ENCODE data around the gene SUOX. TPM values are rescaled to one million over a fixed set of nuclear protein-coding genes. Genes with fewer than 3 reads are reported as not detected.

SUOX gene
- polyA plus RNA-seq, 4 donors: 7.3 to 51.2 (median 13.6) TPM

DNA sequence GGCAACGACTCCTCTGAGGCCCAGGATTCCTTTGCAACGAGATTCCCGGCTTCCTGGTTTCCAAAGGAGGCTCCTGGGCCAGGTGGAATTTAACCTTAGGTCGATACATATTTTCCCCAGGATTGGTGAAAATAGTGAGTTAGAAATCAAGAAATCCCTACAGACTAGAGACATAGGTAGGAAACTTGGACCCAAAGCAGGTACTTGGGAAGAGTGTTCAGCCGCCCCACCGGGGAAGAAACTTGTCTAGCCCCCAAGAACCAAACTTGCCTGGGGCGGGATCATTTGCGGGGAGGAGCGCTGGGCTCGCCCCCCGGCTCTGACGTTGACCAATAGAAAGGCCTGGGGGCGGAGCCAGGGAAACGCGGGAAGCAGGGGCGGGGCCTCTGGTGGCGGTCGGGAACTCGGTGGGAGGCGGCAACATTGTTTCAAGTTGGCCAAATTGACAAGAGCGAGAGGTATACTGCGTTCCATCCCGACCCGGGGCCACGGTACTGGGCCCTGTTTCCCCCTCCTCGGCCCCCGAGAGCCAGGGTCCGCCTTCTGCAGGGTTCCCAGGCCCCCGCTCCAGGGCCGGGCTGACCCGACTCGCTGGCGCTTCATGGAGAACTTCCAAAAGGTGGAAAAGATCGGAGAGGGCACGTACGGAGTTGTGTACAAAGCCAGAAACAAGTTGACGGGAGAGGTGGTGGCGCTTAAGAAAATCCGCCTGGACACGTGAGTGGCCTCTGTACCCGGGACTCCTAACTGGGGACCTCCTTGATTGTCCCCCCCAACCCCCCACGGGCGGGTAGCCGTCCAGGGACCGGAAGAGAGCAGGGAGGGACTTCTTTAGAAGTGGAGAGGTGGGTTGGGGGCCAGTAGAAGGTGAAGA, 30.4 kb upstream of the SUOX start, which contains the start of gene CDK2:
CDK2 (plus strand) TSS at position 423 of the 874 bp plus-strand sequence; CDS start at position 602, 179 bp downstream.
- 1% methylated on average over 44 to 45 of the region's 45 CpGs for WGBS, 3 donors
- FAIRE-seq (no peak), DNase-seq (peak; percentile 92 to 96)
- Histone ChIP-seq H3K9me3 (ENCODE audit: control insufficient read depth in 2 of 2, insufficient read depth in 1 of 2, low read depth in 1 of 2, low read length in 1 of 2) (no peaks in the 10 kb centered on the region), H3K36me3 (ENCODE audit: control insufficient read depth in 3 of 3, insufficient read depth in 2 of 3, low read depth in 1 of 3, low read length in 3 of 3) (peaks cover 0 to 16% (median 0%) of the 10 kb centered on the region in 3 donors), H3K27ac (ENCODE audit: low read depth in 1 of 3, low read length in 2 of 3) (peak within 1 kb of the TSS; percentile 58 to 83 (median 76)), H3K4me1 (ENCODE audit: control insufficient read depth in 3 of 3, insufficient read depth in 2 of 3, low read depth in 1 of 3, low read length in 2 of 3) (peaks cover 0 to 23% (median 8%) of the 10 kb centered on the region in 3 donors), H3K4me3 (ENCODE audit: low read depth in 1 of 3, low read length in 3 of 3) (peak within 1 kb of the TSS; percentile 75 to 91 (median 78)), H3K27me3 (ENCODE audit: control insufficient read depth in 3 of 3, insufficient read depth in 3 of 3, low read length in 3 of 3) (no peaks in the 10 kb centered on the region)

DNA sequence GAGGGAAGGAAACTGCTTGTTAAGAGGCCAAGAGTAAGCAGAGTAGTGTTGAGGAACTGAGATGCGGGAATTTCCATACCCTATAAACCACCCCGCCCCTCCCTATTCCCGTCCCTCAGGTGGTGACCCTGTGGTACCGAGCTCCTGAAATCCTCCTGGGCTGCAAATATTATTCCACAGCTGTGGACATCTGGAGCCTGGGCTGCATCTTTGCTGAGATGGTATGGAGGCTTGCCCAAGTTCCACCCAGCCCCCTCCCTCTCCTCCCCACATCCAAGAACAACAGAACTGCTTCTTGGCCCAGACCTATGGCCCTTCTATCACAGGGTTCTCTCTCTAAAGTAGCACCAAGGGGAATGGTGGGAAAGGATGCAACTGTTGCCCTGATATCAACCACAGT, 27.7 kb upstream of the SUOX start:
- no peak overlapping the region for H3K27ac ChIP-seq (ENCODE audit: low read depth in 1 of 3, low read length in 2 of 3)
- no peaks in the 10 kb centered on the region for H3K27me3 ChIP-seq (ENCODE audit: control insufficient read depth in 3 of 3, insufficient read depth in 3 of 3, low read length in 3 of 3)
- H3K36me3 ChIP-seq (ENCODE audit: control insufficient read depth in 3 of 3, insufficient read depth in 2 of 3, low read depth in 1 of 3, low read length in 3 of 3): peaks cover 0 to 16% (median 0%) of the 10 kb centered on the region in 3 donors
- H3K4me3 ChIP-seq (ENCODE audit: low read depth in 1 of 3, low read length in 3 of 3): no peak overlapping the region
- H3K4me1 ChIP-seq (ENCODE audit: control insufficient read depth in 3 of 3, insufficient read depth in 2 of 3, low read depth in 1 of 3, low read length in 2 of 3): peaks cover 0 to 32% (median 8%) of the 10 kb centered on the region in 3 donors
- H3K9me3 ChIP-seq (ENCODE audit: control insufficient read depth in 2 of 2, insufficient read depth in 1 of 2, low read depth in 1 of 2, low read length in 1 of 2): no peaks in the 10 kb centered on the region
- FAIRE-seq (no peak), DNase-seq (no peak)
- WGBS, 3 donors: 81 to 94% (median 91%) methylated on average over 4 of the region's 4 CpGs

GRCh38 chr12:55970775-55971174, 26.3 kb upstream of the SUOX start:
- 85 to 93% (median 90%) methylated on average over 7 of the region's 7 CpGs for WGBS, 3 donors
- no peak overlapping the region for H3K4me3 ChIP-seq (ENCODE audit: low read depth in 1 of 3, low read length in 3 of 3)
- peaks cover 0 to 33% (median 8%) of the 10 kb centered on the region in 3 donors for H3K4me1 ChIP-seq (ENCODE audit: control insufficient read depth in 3 of 3, insufficient read depth in 2 of 3, low read depth in 1 of 3, low read length in 2 of 3)
- no peaks in the 10 kb centered on the region for H3K27me3 ChIP-seq (ENCODE audit: control insufficient read depth in 3 of 3, insufficient read depth in 3 of 3, low read length in 3 of 3)
- no peaks in the 10 kb centered on the region for H3K9me3 ChIP-seq (ENCODE audit: control insufficient read depth in 2 of 2, insufficient read depth in 1 of 2, low read depth in 1 of 2, low read length in 1 of 2)
- DNase-seq (no peak), FAIRE-seq (no peak)
- peaks cover 0 to 16% (median 0%) of the 10 kb centered on the region in 3 donors for H3K36me3 ChIP-seq (ENCODE audit: control insufficient read depth in 3 of 3, insufficient read depth in 2 of 3, low read depth in 1 of 3, low read length in 3 of 3)
- H3K27ac ChIP-seq (ENCODE audit: low read depth in 1 of 3, low read length in 2 of 3): no peak overlapping the region

DNA sequence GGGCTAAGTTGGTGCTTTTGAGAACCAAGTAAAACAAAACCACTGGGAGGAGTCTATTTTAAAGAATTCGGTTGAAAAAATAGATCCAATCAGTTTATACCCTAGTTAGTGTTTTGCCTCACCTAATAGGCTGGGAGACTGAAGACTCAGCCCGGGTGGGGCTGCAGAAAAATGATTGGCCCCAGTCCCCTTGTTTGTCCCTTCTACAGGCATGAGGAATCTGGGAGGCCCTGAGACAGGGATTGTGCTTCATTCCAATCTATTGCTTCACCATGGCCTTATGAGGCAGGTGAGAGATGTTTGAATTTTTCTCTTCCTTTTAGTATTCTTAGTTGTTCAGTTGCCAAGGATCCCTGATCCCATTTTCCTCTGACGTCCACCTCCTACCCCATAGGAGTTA, 25.0 kb upstream of the SUOX start:
- peak overlapping the region; percentile 26 to 93 (median 60) for H3K27ac ChIP-seq (ENCODE audit: low read depth in 1 of 3, low read length in 2 of 3)
- peaks cover 0 to 31% (median 8%) of the 10 kb centered on the region in 3 donors for H3K4me1 ChIP-seq (ENCODE audit: control insufficient read depth in 3 of 3, insufficient read depth in 2 of 3, low read depth in 1 of 3, low read length in 2 of 3)
- H3K27me3 ChIP-seq (ENCODE audit: control insufficient read depth in 3 of 3, insufficient read depth in 3 of 3, low read length in 3 of 3): no peaks in the 10 kb centered on the region
- WGBS, 3 donors: 42 to 57% (median 43%) methylated on average over 3 of the region's 3 CpGs
- H3K36me3 ChIP-seq (ENCODE audit: control insufficient read depth in 3 of 3, insufficient read depth in 2 of 3, low read depth in 1 of 3, low read length in 3 of 3): peaks cover 0 to 19% (median 0%) of the 10 kb centered on the region in 3 donors
- no peak overlapping the region for H3K4me3 ChIP-seq (ENCODE audit: low read depth in 1 of 3, low read length in 3 of 3)
- peak in 1 of 2 donors; percentile 59 for DNase-seq
- H3K9me3 ChIP-seq (ENCODE audit: control insufficient read depth in 2 of 2, insufficient read depth in 1 of 2, low read depth in 1 of 2, low read length in 1 of 2): no peaks in the 10 kb centered on the region
- no peak for FAIRE-seq

GRCh38 chr12:55972456-55972855, 24.6 kb upstream of the SUOX start:
- no peak for DNase-seq
- H3K4me3 ChIP-seq (ENCODE audit: low read depth in 1 of 3, low read length in 3 of 3): peak overlapping the region in 2 of 3 donors; percentile 63 to 66
- H3K36me3 ChIP-seq (ENCODE audit: control insufficient read depth in 3 of 3, insufficient read depth in 2 of 3, low read depth in 1 of 3, low read length in 3 of 3): peaks cover 0 to 20% (median 0%) of the 10 kb centered on the region in 3 donors
- FAIRE-seq: no peak
- H3K9me3 ChIP-seq (ENCODE audit: control insufficient read depth in 2 of 2, insufficient read depth in 1 of 2, low read depth in 1 of 2, low read length in 1 of 2): no peaks in the 10 kb centered on the region
- 10 to 36% (median 19%) methylated on average over 1 of the region's 1 CpG for WGBS, 3 donors
- H3K4me1 ChIP-seq (ENCODE audit: control insufficient read depth in 3 of 3, insufficient read depth in 2 of 3, low read depth in 1 of 3, low read length in 2 of 3): peaks cover 0 to 28% (median 6%) of the 10 kb centered on the region in 3 donors
- H3K27ac ChIP-seq (ENCODE audit: low read depth in 1 of 3, low read length in 2 of 3): peak overlapping the region; percentile 87 to 94 (median 93)
- H3K27me3 ChIP-seq (ENCODE audit: control insufficient read depth in 3 of 3, insufficient read depth in 3 of 3, low read length in 3 of 3): no peaks in the 10 kb centered on the region

DNA sequence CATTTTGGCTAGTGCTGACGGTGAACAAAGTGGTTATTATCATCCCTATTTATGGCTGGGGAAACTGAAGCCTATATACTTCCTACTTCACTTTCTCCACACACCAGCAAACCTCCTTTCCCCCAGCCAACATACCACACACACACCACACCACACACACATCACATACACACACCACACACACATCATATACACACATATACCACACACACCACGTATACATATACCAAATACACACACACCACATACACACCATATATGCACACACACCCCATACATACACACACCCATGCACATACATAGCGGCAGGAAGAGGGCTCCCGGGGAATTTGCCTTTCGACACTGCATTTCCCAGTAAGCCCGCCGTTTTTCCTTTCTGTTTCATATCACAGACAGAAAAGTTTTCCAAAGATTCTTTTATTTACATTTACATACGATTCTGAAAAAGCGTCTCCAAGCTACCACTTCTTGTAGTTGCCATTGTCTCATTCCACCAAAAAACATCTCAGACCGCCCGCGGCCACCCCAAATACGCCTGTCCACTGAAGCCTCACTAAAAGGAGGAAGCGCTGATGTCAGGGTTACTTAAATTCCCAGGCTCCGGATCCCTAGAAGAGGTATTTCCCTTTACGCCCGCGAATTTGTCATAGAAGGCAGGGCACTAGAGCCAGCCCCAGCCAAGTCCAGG, 24.0 kb upstream of the SUOX start:
- no peaks in the 10 kb centered on the region for H3K9me3 ChIP-seq (ENCODE audit: control insufficient read depth in 2 of 2, insufficient read depth in 1 of 2, low read depth in 1 of 2, low read length in 1 of 2)
- DNase-seq: no peak
- H3K36me3 ChIP-seq (ENCODE audit: control insufficient read depth in 3 of 3, insufficient read depth in 2 of 3, low read depth in 1 of 3, low read length in 3 of 3): peaks cover 0 to 22% (median 0%) of the 10 kb centered on the region in 3 donors
- peaks cover 0 to 22% (median under 1%) of the 10 kb centered on the region in 3 donors for H3K4me1 ChIP-seq (ENCODE audit: control insufficient read depth in 3 of 3, insufficient read depth in 2 of 3, low read depth in 1 of 3, low read length in 2 of 3)
- peak overlapping the region; percentile 87 to 94 (median 93) for H3K27ac ChIP-seq (ENCODE audit: low read depth in 1 of 3, low read length in 2 of 3)
- FAIRE-seq: no peak
- H3K27me3 ChIP-seq (ENCODE audit: control insufficient read depth in 3 of 3, insufficient read depth in 3 of 3, low read length in 3 of 3): no peaks in the 10 kb centered on the region
- H3K4me3 ChIP-seq (ENCODE audit: low read depth in 1 of 3, low read length in 3 of 3): peak overlapping the region; percentile 28 to 66 (median 63)
- 0 to 1% (median 1%) methylated on average over 18 of the region's 18 CpGs for WGBS, 3 donors

DNA sequence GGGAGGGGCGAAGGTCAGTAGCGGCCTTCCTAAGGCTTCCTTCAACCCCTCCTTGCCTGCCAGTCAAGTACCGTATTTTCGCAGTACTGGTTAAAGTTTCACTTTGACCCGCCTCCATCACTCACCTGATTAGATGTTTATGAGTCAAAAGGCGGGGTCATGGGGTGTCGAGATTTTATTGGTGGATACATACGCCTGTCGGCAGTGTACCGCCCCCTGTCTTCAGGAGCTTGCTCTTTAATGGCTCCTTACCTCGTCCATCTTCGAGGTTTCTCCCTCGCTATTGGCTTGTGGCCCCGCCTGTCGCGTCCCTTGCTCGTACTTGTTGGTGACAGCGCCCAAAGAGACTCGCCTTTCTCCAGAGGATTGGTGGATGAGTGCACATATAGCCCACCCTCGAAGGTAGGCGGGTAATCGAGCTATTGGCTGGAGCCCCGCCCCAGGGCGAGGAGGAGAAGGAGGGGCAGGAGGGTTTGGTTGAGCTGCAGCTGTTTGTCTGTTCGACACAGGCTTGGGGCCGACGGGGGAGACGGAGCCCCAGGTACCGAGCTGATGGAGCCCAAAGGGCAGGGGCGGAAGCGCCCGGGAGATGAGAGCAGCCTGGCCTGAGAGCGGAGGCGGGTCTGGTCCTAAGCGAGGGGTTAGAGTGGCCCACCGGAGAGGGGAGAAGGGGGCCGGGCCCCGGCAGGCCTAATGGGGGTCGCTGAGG, 23.3 kb upstream of the SUOX start, which contains the start of gene RAB5B:
RAB5B (plus strand) TSS at position 480 of the 709 bp plus-strand sequence. CDS start 12,883 bp downstream, outside the sequence.
- Histone ChIP-seq H3K36me3 (ENCODE audit: control insufficient read depth in 3 of 3, insufficient read depth in 2 of 3, low read depth in 1 of 3, low read length in 3 of 3) (peaks cover 0 to 24% (median 0%) of the 10 kb centered on the region in 3 donors), H3K27ac (ENCODE audit: low read depth in 1 of 3, low read length in 2 of 3) (peak within 1 kb of the TSS; percentile 94 to 98 (median 95)), H3K4me3 (ENCODE audit: low read depth in 1 of 3, low read length in 3 of 3) (peak within 1 kb of the TSS; percentile 96 to 97 (median 97)), H3K27me3 (ENCODE audit: control insufficient read depth in 3 of 3, insufficient read depth in 3 of 3, low read length in 3 of 3) (no peaks in the 10 kb centered on the region), H3K4me1 (ENCODE audit: control insufficient read depth in 3 of 3, insufficient read depth in 2 of 3, low read depth in 1 of 3, low read length in 2 of 3) (peaks cover 0 to 18% (median 0%) of the 10 kb centered on the region in 3 donors), H3K9me3 (ENCODE audit: control insufficient read depth in 2 of 2, insufficient read depth in 1 of 2, low read depth in 1 of 2, low read length in 1 of 2) (no peaks in the 10 kb centered on the region)
- peak; percentile 93 for FAIRE-seq
- peak; percentile 99 to 100 for DNase-seq
- 0% methylated on average over 34 to 39 of the region's 39 CpGs for WGBS, 3 donors
